Lung (tissue), 12 donors: ENCODE measurements around the gene PDXP. TPM values are rescaled to one million over a fixed set of nuclear protein-coding genes. Genes with fewer than 3 reads are reported as not detected.

Experiments
- ATAC-seq: fragments of 200-7000 bp; cut with Tn5 transposase; one replicate; pipeline ENCODE4 v1.9.1; 2020; ENCODE audit warnings: moderate number of reproducible peaks; ENCODE audit not compliant: insufficient read depth, low FRiP score
- DNase-seq, 3 donors: peaks; one replicate each; pipeline ENCODE4 v3.0.0-alpha.2; 2013 to 2017
- H3K27ac ChIP-seq, 2 donors: one replicate each; pipeline ENCODE4 v1.5.1; 2013; ENCODE audit warnings: mild to moderate bottlenecking in 2 of 2, moderate library complexity in 2 of 2, control low read depth in 1 of 2, inconsistent platforms in 1 of 2, low read depth in 1 of 2, low read length in 1 of 2
- H3K27me3 ChIP-seq, 3 donors: one replicate each; pipeline ENCODE4 v1.5.1; 2013; ENCODE audit warnings: low read length in 2 of 3; ENCODE audit not compliant: control insufficient read depth in 3 of 3, insufficient read depth in 3 of 3
- H3K36me3 ChIP-seq, 4 donors: one replicate each; pipeline ENCODE4 v1.5.1; 2013; ENCODE audit warnings: low read length in 4 of 4, mild to moderate bottlenecking in 1 of 4, moderate library complexity in 1 of 4; ENCODE audit not compliant: control insufficient read depth in 4 of 4, insufficient read depth in 4 of 4
- H3K4me1 ChIP-seq, 5 donors: one replicate each; pipeline ENCODE4 v1.5.1; 2013; ENCODE audit warnings: low read length in 5 of 5, mild to moderate bottlenecking in 2 of 5, moderate library complexity in 1 of 5; ENCODE audit not compliant: control insufficient read depth in 5 of 5, insufficient read depth in 5 of 5
- H3K4me3 ChIP-seq: one replicate; pipeline ENCODE4 v1.5.1; 2013; ENCODE audit warnings: mild to moderate bottlenecking, control low read depth, moderate library complexity
- H3K9ac ChIP-seq, 2 donors: one replicate each; pipeline ENCODE4 v1.5.1; 2013; ENCODE audit warnings: low read length in 2 of 2, control low read depth in 1 of 2; ENCODE audit not compliant: insufficient read depth in 1 of 2
- H3K9me3 ChIP-seq, 4 donors: one replicate each; pipeline ENCODE4 v1.5.1; 2013; ENCODE audit warnings: low read length in 3 of 4, mild to moderate bottlenecking in 1 of 4, moderate library complexity in 1 of 4; ENCODE audit not compliant: control insufficient read depth in 4 of 4, insufficient read depth in 3 of 4
- CTCF ChIP-seq: IDR thresholded peaks from 2 replicates; pipeline ENCODE4 v1.5.1; 2012; ENCODE audit warnings: mild to moderate bottlenecking; ENCODE audit errors: control extremely low read depth, extremely low read depth
- WGBS, 2 donors: extraction: QIAGEN DNeasy Blood & Tissue Kit; methylation state at CpG; one replicate each; pipeline ENCODE4 v1.1.7; 2013; 5-methylcytosine and 5-hydroxymethylcytosine counted together
- polyA plus RNA-seq, 2 donors: library from polyadenylated mRNA; stranded (reverse); fragments of 200-250 nt; gene quantifications; one replicate each; pipeline ENCODE4 v1.2.1, GENCODE V29; 2013
- total RNA-seq, 2 donors: library from RNA; depleted of rRNA in 1 of 2; stranded (reverse); fragments of >200 nt in 1 of 2; gene quantifications; one replicate each; pipeline ENCODE4 v1.2.1, GENCODE V29; 2014 to 2021
- donor health status: control.
- donor health status: control.
- donor health status: Bipolar disorder and iron deficiency.
- donor health status: healthy.
- donor health status: DM: yes; HTN: yes; CAD: no.

PDXP gene
- total and polyA plus RNA-seq, 4 donors = 4.4 to 7.4 (median 6.5) TPM

- Histone ChIP-seq H3K27ac (peak overlapping the region in 1 of 2 donors; percentile 68), H3K9me3 (no peaks in the 10 kb centered on the region), H3K4me1 (peaks cover 5 to 34% (median 15%) of the 10 kb centered on the region in 5 donors), H3K9ac (peak overlapping the region in 1 of 2 donors; percentile 7), H3K36me3 (peaks cover 0 to 4% (median 0%) of the 10 kb centered on the region in 4 donors), H3K4me3 (no peak overlapping the region), H3K27me3 (no peaks in the 10 kb centered on the region)
- 84 to 93% methylated on average over 2 of the region's 2 CpGs for WGBS, 2 donors
- ATAC-seq (no peak), DNase-seq (no peak)
- no peak for TF ChIP-seq CTCF
Measured at GRCh38 chr22:37660709-37661045, 2.2 kb downstream of the PDXP start.

GRCh38 chr22:37661160-37661924 lies 2.8 kb downstream of the PDXP start:
- ATAC-seq = no peak
- Histone ChIP-seq H3K9ac (peak overlapping the region in 1 of 2 donors; percentile 74), H3K9me3 (no peaks in the 10 kb centered on the region), H3K27ac (peak overlapping the region; percentile 28 to 68), H3K27me3 (no peaks in the 10 kb centered on the region), H3K4me1 (peaks cover 5 to 34% (median 15%) of the 10 kb centered on the region in 5 donors), H3K36me3 (peaks cover 0 to 11% (median 3%) of the 10 kb centered on the region in 4 donors), H3K4me3 (no peak overlapping the region)
- DNase-seq = peak; percentile 71 to 81 (median 75)
- 61 to 68% methylated on average over 12 of the region's 12 CpGs for WGBS, 2 donors
- peak; percentile 24 for TF ChIP-seq CTCF

- Histone ChIP-seq H3K9me3 (no peaks in the 10 kb centered on the region), H3K4me3 (no peak overlapping the region), H3K27me3 (no peaks in the 10 kb centered on the region), H3K9ac (no peak overlapping the region), H3K4me1 (peaks cover 5 to 34% (median 15%) of the 10 kb centered on the region in 5 donors), H3K27ac (no peak overlapping the region), H3K36me3 (peaks cover 0 to 16% (median 5%) of the 10 kb centered on the region in 4 donors)
- 78 to 84% methylated on average over 5 of the region's 5 CpGs for WGBS, 2 donors
- DNase-seq (no peak), ATAC-seq (no peak)
- TF ChIP-seq CTCF = no peak
Measured at GRCh38 chr22:37662039-37662438, 3.5 kb downstream of the PDXP start.
